Measurements from ENCODE around the gene NHP2. TPM values are rescaled to one million over a fixed set of nuclear protein-coding genes. Genes with fewer than 3 reads are reported as not detected.

Gene NHP2
- total and polyA plus RNA-seq, 12 donors = 65.2 to 269 (median 122) TPM

GRCh38 chr5:178196281-178196812, 42.7 kb upstream of the NHP2 start:
- TF ChIP-seq CTCF (IDR thresholded peaks at IDR 0.05) (no peak), POLR2A (IDR thresholded peaks at IDR 0.05) (no peak)
- Histone ChIP-seq H3K4me1 (replicated peaks in 1 of 2) (no peaks in the 10 kb centered on the region), H3K27me3 (no peaks in the 10 kb centered on the region), H3K27ac (no peak overlapping the region), H3K9me3 (replicated peaks in 1 of 3) (no peaks in the 10 kb centered on the region), H3K4me3 (no peak overlapping the region), H3K36me3 (replicated peaks in 1 of 2) (no peaks in the 10 kb centered on the region)
- no peak for DNase-seq
- intact Hi-C loops (cut with DNase I) = no loop called here
- WGBS, 4 donors = 81 to 85% (median 84%) methylated on average over 6 to 7 of the region's 7 CpGs

DNA sequence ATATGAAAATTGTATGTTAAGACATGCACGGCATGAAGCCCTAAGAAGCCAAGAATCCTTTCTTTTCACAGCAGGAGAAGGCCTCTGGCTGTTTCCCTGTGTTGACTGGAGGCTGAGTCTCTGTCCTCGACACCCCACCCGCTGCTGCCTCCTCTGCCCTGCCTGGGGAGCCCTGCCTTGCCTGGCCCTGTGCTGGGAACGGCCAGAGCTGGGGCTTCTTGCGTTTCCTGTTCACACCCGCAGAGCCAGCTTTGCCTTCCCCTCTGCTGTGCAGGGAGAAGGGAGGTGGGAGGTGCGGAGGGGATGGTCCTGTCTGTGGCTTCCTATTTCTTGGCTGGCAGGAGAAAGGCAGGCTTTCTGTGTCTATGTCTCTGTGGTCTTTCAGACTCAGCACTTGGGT, 40.3 kb upstream of the NHP2 start:
- Histone ChIP-seq H3K36me3 (replicated peaks in 1 of 2) (no peaks in the 10 kb centered on the region), H3K27me3 (no peaks in the 10 kb centered on the region), H3K9me3 (replicated peaks in 1 of 3) (no peaks in the 10 kb centered on the region), H3K4me1 (replicated peaks in 1 of 2) (no peaks in the 10 kb centered on the region), H3K4me3 (no peak overlapping the region), H3K27ac (no peak overlapping the region)
- TF ChIP-seq CTCF (IDR thresholded peaks at IDR 0.05) (no peak), POLR2A (IDR thresholded peaks at IDR 0.05) (no peak)
- DNase-seq = no peak
- intact Hi-C loops (cut with DNase I) = no loop called here
- 42 to 76% (median 49%) methylated on average over 3 to 7 of the region's 7 CpGs for WGBS, 4 donors

GRCh38 chr5:178193251-178193809, 39.6 kb upstream of the NHP2 start:
- 75 to 86% (median 77%) methylated on average over 8 of the region's 8 CpGs for WGBS, 4 donors
- DNase-seq = no peak
- intact Hi-C loops (cut with DNase I) = no loop called here
- Histone ChIP-seq H3K27me3 (no peaks in the 10 kb centered on the region), H3K27ac (no peak overlapping the region), H3K4me3 (no peak overlapping the region), H3K4me1 (replicated peaks in 1 of 2) (no peaks in the 10 kb centered on the region), H3K9me3 (replicated peaks in 1 of 3) (no peaks in the 10 kb centered on the region), H3K36me3 (replicated peaks in 1 of 2) (no peaks in the 10 kb centered on the region)
- TF ChIP-seq POLR2A (IDR thresholded peaks at IDR 0.05) (no peak), CTCF (IDR thresholded peaks at IDR 0.05) (no peak)

GRCh38 chr5:178192787-178193186, 39.1 kb upstream of the NHP2 start:
- Histone ChIP-seq H3K4me1 (replicated peaks in 1 of 2) (no peaks in the 10 kb centered on the region), H3K9me3 (replicated peaks in 1 of 3) (no peaks in the 10 kb centered on the region), H3K4me3 (no peak overlapping the region), H3K36me3 (replicated peaks in 1 of 2) (no peaks in the 10 kb centered on the region), H3K27ac (no peak overlapping the region), H3K27me3 (no peaks in the 10 kb centered on the region)
- 85 to 91% (median 91%) methylated on average over 7 of the region's 7 CpGs for WGBS, 4 donors
- no peak for DNase-seq
- intact Hi-C loops (cut with DNase I) = no loop called here
- TF ChIP-seq POLR2A (IDR thresholded peaks at IDR 0.05) = no peak
- TF ChIP-seq CTCF (IDR thresholded peaks at IDR 0.05) = no peak

Data from adrenal gland (tissue), 12 donors.